ENCODE measurements around the gene PANX2.

DNA sequence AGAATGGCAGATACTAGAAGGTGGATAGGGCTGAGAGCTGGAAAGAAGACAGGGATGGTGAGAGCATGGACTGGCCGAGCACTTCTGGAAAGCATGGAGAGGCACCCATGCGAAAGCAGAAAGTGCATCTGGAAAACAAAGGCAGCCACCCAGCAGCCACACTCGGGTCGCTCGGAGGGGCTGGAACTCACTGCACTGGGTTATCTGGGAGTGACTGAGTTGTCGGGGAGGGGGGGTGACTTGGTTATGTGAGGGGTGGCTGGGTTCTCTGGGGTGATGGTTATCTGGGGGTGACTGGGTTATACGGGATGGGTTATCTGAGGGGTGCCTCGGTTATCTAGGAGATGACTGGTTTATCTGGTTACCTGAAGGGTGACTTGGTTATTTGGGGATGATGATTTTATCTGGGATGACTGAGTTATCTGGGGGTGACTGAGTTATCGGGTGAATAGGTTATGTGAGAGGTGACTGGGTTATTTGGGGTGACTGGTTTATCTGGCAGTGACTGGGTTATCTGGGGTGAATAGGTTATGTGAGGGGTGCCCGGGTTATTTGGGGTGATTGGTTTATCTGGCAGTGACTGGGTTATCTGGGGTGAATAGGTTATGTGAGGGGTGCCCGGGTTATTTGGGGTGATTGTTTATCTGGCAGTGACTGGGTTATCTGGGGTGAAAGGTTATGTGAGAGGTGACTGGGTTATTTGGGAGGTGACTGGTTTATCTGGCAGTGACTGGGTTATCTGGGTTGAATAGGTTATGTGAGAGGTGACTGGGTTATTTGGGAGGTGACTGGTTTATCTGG is 2.6 kb upstream of the PANX2 start:
- no peak for TF ChIP-seq EZH2 (IDR thresholded peaks at IDR 0.05)
- no peak for TF ChIP-seq POLR2AphosphoS5 (IDR thresholded peaks at IDR 0.05; ENCODE audit: borderline replicate concordance, low read depth, low read length)
- no peak for TF ChIP-seq FOXP2 (optimal IDR thresholded peaks at IDR 0.05; ENCODE audit: control extremely low read depth, extremely low read length, insufficient read depth)

All from SK-N-MC (cell line).